Adrenal gland (tissue), 12 donors: Measurements from ENCODE around the gene RSU1. TPM values are rescaled to one million over a fixed set of nuclear protein-coding genes. Genes with fewer than 3 reads are reported as not detected.
"Not testable (repeated sequence)": the region's sequence is repeated elsewhere in the genome, so short reads cannot be mapped to it uniquely, and the experiment has no call there.

Source experiments
- DNase-seq, 7 donors: peaks; one replicate each; pipeline ENCODE4 v3.0.0-alpha.2; 2019 to 2020
- H3K27ac ChIP-seq, 5 donors: fragments of 200-600 bp; sonication (generic) in 4 of 5; 1 replicate in 3 of 5; 2 replicates in 2 of 5; pipeline versions ENCODE4 v1.5.1 to v1.8.0; 2016 to 2020; ENCODE audit warnings: mild to moderate bottlenecking in 1 of 5
- H3K27me3 ChIP-seq: fragments of 200-600 bp; 2 replicates; pipeline ENCODE4 v1.8.0; 2021
- H3K36me3 ChIP-seq, 2 donors: fragments of 200-600 bp; replicated peaks in 1 of 2; 1 replicate in 1 of 2; 2 replicates in 1 of 2; pipeline versions ENCODE4 v1.5.1 to v1.8.0; 2018 to 2022
- H3K4me1 ChIP-seq, 2 donors: fragments of 200-600 bp; replicated peaks in 1 of 2; 1 replicate in 1 of 2; 2 replicates in 1 of 2; pipeline versions ENCODE4 v1.5.1 to v1.8.0; 2018 to 2021
- H3K4me3 ChIP-seq, 4 donors: fragments of 200-600 bp; sonication (generic) in 3 of 4; one replicate each; pipeline ENCODE4 v1.5.1; 2016 to 2018
- H3K9me3 ChIP-seq, 3 donors: fragments of 200-600 bp; sonication (generic) in 1 of 3; replicated peaks in 1 of 3; 1 replicate in 2 of 3; 2 replicates in 1 of 3; pipeline versions ENCODE4 v1.5.1 to v1.8.0; 2016 to 2021
- POLR2A ChIP-seq, 2 donors: fragments of 450-650 bp; IDR thresholded peaks; one replicate each; pipeline ENCODE4 v1.6.1; 2017; ENCODE audit warnings: antibody characterized with exemption in 2 of 2, mild to moderate bottlenecking in 2 of 2, moderate library complexity in 1 of 2
- WGBS, 4 donors: extraction: QIAGEN DNeasy Blood & Tissue Kit in 2 of 4; methylation state at CpG; one replicate each; pipeline versions ENCODE4 v1.1.5 to v1.1.7; 2013 to 2017; 5-methylcytosine and 5-hydroxymethylcytosine counted together
- intact Hi-C, 2 donors: fragments of 100-400 bp; cut with DNase I; formaldehyde crosslinking; loops; one replicate each; pipeline versions ENCODE4 v1.14.1 to v1.15.0; 2022 to 2023
- polyA plus RNA-seq, 3 donors: library from polyadenylated mRNA; stranded (reverse); fragments of 200-250 nt in 2 of 3; fragments of 350-450 nt in 1 of 3; fragmentation: Illumina TruSeq in 1 of 3; extraction: RNeasy Lipid Tissue Mini Kit (QIAGEN cat#74804) in 1 of 3; gene quantifications; one replicate each; pipeline ENCODE4 v1.2.3, GENCODE V29; 2013 to 2014
- total RNA-seq, 9 donors: library from RNA; depleted of rRNA in 4 of 9; stranded (reverse); fragments of >200 nt in 4 of 9; fragments of 120-200 nt in 1 of 9; fragmentation: NEBNext Ultra II Directional in 1 of 9; extraction: Animal tissue kit (Norgen Biotek cat#: 25700) in 1 of 9; gene quantifications; one replicate each; pipeline versions ENCODE4 v1.1.0 to v1.2.4, GENCODE V29; 2013 to 2023
- TF ChIP-seq, protein P1 (sequence below), 6 experiments: fragments of 450-650 bp in 4 of 6; fragments of 200-600 bp in 2 of 6; sonication (generic) in 1 of 6; IDR thresholded peaks; 1 replicate in 5 of 6; 2 replicates in 1 of 6; pipeline versions ENCODE4 v1.5.1 to v1.8.0; 2016 to 2021; ENCODE audit warnings: antibody characterized with exemption in 6 of 6, mild to moderate bottlenecking in 2 of 6, moderate library complexity in 1 of 6
- donor health status: healthy with polysubstance abuse.
- donor health status: Bipolar disorder and iron deficiency.
- donor health status: DM: yes; HTN: yes; CAD: no.
- donor health status: DM: no; HTN: no; CAD: no.
- donor health status: DM: no; HTN: no; CAD: no.
- donor health status: DM: yes; HTN: yes; CAD: no.

The RSU1 gene
- total and polyA plus RNA-seq, 12 donors, result 15.6 to 96.8 (median 41.7) TPM

DNA sequence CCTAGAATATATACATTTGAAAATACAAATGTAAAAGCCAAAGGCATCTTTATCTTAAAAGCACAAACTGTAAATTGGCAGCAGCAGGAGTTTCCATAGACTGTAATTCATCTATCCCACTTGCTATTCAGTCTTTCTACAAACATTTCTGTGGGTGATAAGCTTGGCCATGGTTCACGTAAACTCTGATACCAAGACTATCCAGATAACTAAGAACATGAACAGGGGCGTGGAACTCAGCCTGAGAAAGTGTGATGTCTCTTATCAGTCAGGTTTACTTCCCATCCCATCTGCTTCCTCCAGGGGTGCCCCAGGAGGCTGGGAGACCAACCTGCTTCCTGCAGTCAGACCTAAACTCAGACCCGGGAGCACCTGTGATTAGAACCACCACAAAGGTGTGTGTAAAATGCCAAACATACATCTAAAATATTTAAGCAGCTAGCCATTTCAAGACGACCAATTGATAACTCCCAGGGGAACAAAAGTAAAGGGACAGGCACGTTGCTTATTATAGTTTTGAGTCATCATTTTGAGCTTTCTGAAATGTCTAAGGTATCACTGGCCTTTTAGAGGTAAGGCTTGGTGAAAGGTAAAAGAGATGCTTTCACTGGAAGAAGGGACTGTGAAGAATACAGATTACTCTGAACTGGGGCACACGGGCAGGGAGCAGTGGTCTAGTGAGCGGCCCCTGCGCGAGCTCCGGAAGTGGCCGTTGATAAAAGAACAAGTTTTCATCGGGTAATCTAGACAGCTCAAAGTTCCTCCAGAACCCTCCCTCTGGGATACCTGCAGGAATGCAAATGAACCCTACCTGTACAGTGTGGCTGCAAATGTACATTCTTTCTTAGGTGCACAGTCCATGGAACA lies 51.5 kb downstream of the RSU1 start:
- intact Hi-C loops, result no loop called here
- no peak for TF ChIP-seq POLR2A (IDR thresholded peaks at IDR 0.05)
- TF ChIP-seq, protein P1, sequence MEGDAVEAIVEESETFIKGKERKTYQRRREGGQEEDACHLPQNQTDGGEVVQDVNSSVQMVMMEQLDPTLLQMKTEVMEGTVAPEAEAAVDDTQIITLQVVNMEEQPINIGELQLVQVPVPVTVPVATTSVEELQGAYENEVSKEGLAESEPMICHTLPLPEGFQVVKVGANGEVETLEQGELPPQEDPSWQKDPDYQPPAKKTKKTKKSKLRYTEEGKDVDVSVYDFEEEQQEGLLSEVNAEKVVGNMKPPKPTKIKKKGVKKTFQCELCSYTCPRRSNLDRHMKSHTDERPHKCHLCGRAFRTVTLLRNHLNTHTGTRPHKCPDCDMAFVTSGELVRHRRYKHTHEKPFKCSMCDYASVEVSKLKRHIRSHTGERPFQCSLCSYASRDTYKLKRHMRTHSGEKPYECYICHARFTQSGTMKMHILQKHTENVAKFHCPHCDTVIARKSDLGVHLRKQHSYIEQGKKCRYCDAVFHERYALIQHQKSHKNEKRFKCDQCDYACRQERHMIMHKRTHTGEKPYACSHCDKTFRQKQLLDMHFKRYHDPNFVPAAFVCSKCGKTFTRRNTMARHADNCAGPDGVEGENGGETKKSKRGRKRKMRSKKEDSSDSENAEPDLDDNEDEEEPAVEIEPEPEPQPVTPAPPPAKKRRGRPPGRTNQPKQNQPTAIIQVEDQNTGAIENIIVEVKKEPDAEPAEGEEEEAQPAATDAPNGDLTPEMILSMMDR (IDR thresholded peaks at IDR 0.05), result no peak
- no peaks in the 10 kb centered on the region for H3K27me3 ChIP-seq
- no peak for DNase-seq
- no peaks in the 10 kb centered on the region for H3K9me3 ChIP-seq
- 83 to 88% (median 85%) methylated on average over 12 of the region's 12 CpGs for WGBS, 4 donors
- no peak overlapping the region for H3K27ac ChIP-seq
- H3K36me3 ChIP-seq, result no peaks in the 10 kb centered on the region
- no peaks in the 10 kb centered on the region for H3K4me1 ChIP-seq
- H3K4me3 ChIP-seq, result no peak overlapping the region

DNA sequence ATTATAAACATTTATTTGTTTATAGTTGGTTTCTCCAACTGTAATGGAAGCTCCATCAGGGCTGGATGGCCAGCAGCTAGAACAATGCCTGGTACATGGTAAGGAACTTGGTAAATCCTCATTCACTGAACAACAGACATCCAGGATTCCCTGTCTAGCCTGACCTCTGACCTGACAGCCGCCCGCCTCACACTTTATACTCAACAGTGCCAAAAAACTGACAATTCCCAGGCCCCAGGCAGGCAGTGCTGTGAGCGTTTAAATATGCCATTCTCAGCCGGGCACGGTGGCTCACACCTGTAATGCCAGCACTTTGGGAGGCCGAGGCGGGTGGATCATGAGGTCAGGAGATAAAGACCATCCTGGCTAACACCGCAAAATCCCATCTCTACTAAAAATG lies 55.9 kb downstream of the RSU1 start:
- no peaks in the 10 kb centered on the region for H3K27me3 ChIP-seq
- peak in 3 of 7 donors; percentile 14 to 63 (median 30) for DNase-seq
- TF ChIP-seq, protein P1 (IDR thresholded peaks at IDR 0.05), result no peak
- no peak for TF ChIP-seq POLR2A (IDR thresholded peaks at IDR 0.05)
- no peaks in the 10 kb centered on the region for H3K36me3 ChIP-seq
- H3K4me1 ChIP-seq, result no peaks in the 10 kb centered on the region
- 83 to 92% (median 91%) methylated on average over 8 of the region's 8 CpGs for WGBS, 4 donors
- intact Hi-C loops, result no loop called here
- H3K9me3 ChIP-seq, result no peaks in the 10 kb centered on the region
- no peak overlapping the region for H3K4me3 ChIP-seq
- no peak overlapping the region for H3K27ac ChIP-seq

DNA sequence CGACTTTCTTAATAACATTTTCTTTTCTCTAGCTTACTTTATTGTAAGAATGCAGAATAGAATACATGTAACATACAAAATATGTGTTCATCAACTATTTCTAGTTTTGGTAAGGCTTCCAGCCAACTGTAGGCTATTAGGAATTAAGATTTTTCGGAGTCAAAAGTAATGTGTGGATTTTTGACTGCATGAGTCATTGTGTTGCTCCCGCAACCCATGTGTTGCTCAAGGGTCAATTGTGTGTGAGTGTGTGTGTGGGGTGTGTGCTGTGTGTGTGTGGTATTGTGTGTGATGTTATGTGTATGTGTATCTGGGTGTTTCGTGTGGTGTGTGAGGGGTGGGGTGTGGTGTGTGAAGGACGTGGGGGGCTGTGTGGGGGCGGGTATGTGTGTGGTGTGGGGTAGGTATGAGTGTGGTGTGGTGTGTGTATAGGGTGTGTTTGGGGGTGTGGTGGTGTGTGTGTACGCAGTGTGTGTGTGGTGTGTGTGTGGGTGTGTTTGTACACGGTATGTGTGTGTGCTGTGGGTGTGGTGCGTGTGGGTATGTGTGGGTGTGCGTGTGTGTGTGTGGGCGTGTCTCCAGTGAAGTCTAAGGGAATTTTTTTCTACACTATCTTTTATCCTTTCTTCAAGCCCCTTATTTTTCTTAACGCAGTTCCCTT lies 60.5 kb downstream of the RSU1 start:
- H3K4me3 ChIP-seq, result no peak overlapping the region
- intact Hi-C loops, result no loop called here
- TF ChIP-seq POLR2A (IDR thresholded peaks at IDR 0.05), result no peak
- TF ChIP-seq, protein P1 (IDR thresholded peaks at IDR 0.05), result no peak
- no peaks in the 10 kb centered on the region for H3K4me1 ChIP-seq
- WGBS, 4 donors, result 91 to 95% (median 93%) methylated on average over 12 of the region's 12 CpGs
- H3K27ac ChIP-seq, result no peak overlapping the region
- peaks cover 0 to 7% of the 10 kb centered on the region in 2 donors for H3K36me3 ChIP-seq
- no peaks in the 10 kb centered on the region for H3K9me3 ChIP-seq
- H3K27me3 ChIP-seq, result no peaks in the 10 kb centered on the region
- no peak for DNase-seq

DNA sequence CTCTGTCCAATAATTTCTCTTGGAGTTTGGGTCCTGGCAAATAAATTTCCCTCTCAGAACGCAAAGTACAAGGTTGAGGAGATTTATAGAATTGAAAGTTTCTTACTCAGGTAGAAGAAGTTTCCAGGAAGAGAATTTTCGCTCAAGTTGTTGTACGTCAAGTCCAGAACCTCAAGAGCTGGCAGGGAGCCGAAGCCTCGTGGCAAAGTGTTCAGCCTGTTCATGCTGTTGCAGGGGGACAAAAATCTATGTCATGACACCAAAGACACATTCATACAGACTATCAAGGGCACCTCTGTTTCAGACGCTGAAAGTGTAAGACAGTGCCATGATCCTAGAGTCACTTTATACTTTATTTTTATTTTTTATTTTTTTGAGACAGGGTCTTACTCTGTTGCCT lies 62.5 kb downstream of the RSU1 start:
- no peak overlapping the region for H3K27ac ChIP-seq
- WGBS, 4 donors, result 77 to 94% (median 88%) methylated on average over 6 of the region's 6 CpGs
- H3K4me1 ChIP-seq, result no peaks in the 10 kb centered on the region
- H3K27me3 ChIP-seq, result no peaks in the 10 kb centered on the region
- no peak overlapping the region for H3K4me3 ChIP-seq
- peaks cover 0 to 14% of the 10 kb centered on the region in 2 donors for H3K36me3 ChIP-seq
- no peaks in the 10 kb centered on the region for H3K9me3 ChIP-seq
- intact Hi-C loops, result no loop called here
- TF ChIP-seq POLR2A (IDR thresholded peaks at IDR 0.05), result no peak
- TF ChIP-seq, protein P1 (IDR thresholded peaks at IDR 0.05), result no peak
- DNase-seq, result no peak

DNA sequence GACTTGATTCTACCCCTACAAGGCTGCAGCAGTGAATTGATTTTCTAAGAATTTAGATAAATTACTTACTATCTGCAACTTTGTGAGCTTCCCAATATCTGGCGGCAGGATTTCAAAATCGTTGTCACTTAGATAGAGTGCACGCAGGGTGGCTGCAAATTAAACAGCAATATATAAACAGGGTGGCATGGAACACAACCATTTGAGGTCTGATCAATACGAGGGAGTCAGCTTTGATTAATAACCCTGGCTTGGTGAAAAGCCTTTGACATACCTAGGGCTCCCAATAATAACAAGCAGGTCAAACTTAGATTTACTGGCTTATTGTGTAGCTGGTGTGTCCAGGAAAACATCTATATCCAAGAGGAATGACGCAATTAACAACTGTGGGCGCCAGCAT lies 64.4 kb downstream of the RSU1 start:
- intact Hi-C loops, H3K4me3 ChIP-seq, H3K27me3 ChIP-seq, H3K4me1 ChIP-seq, H3K9me3 ChIP-seq, DNase-seq, H3K27ac ChIP-seq: not testable (repeated sequence)
- WGBS, 4 donors, result 85 to 91% (median 89%) methylated on average over 6 of the region's 6 CpGs
- peaks cover 0 to 14% of the 10 kb centered on the region in 2 donors for H3K36me3 ChIP-seq
